SU-DHL-6 (cell line): Measurements from ENCODE around the gene INSIG2.
A peak's percentile ranks its signal among the peaks of the same experiment; 100 is the strongest.

Experiments used
- H2AFZ ChIP-seq: fragments of 200-600 bp; sonication (generic); 2 replicates; pipeline ENCODE4 v1.6.1; 2014; ENCODE audit warnings: low read depth, mild to moderate bottlenecking, moderate library complexity, mixed read lengths, antibody characterized with exemption, low read length; ENCODE audit not compliant: severe bottlenecking
- H3F3A ChIP-seq: fragments of 200-600 bp; shearing (Covaris generic); 2 replicates; pipeline ENCODE4 v1.6.0; 2016; ENCODE audit warnings: antibody characterized with exemption, mild to moderate bottlenecking; ENCODE audit not compliant: insufficient read depth
- H3K27ac ChIP-seq: fragments of 200-600 bp; sonication (generic); 2 replicates; pipeline ENCODE4 v1.5.1; 2016; ENCODE audit warnings: low read depth, mild to moderate bottlenecking, low read length, moderate library complexity, mixed read lengths
- H3K27me3 ChIP-seq: fragments of 200-600 bp; sonication (generic), shearing (Covaris generic); 2 replicates; pipeline ENCODE4 v1.6.0; 2014; ENCODE audit warnings: mild to moderate bottlenecking, low read length
- H3K36me3 ChIP-seq: fragments of 200-600 bp; sonication (generic); 2 replicates; pipeline ENCODE4 v1.6.1; 2014; ENCODE audit warnings: mild to moderate bottlenecking, low read length, mixed read lengths
- H3K4me2 ChIP-seq: fragments of 300-600, 200-600 bp; shearing (Covaris generic), sonication (generic); 2 replicates; pipeline ENCODE4 v1.6.0; 2014; ENCODE audit warnings: low read length, low read depth, mild to moderate bottlenecking; ENCODE audit not compliant: poor library complexity, severe bottlenecking
- H3K4me3 ChIP-seq: fragments of 200-600 bp; sonication (generic); 2 replicates; pipeline ENCODE4 v1.5.1; 2014; ENCODE audit warnings: antibody characterized with exemption, low read length, mild to moderate bottlenecking, mixed read lengths; ENCODE audit not compliant: insufficient read depth, poor library complexity, severe bottlenecking
- H3K79me2 ChIP-seq: fragments of 200-600 bp; sonication (generic); 2 replicates; pipeline ENCODE4 v1.6.1; 2014; ENCODE audit warnings: mild to moderate bottlenecking, low read length, moderate library complexity; ENCODE audit not compliant: insufficient read depth
- H3K9ac ChIP-seq: fragments of 200-600 bp; sonication (generic); 2 replicates; pipeline ENCODE4 v1.7.0; 2014; ENCODE audit warnings: mild to moderate bottlenecking, low read length
- H3K9me2 ChIP-seq: fragments of 200-600 bp; sonication (generic); replicated peaks from 2 replicates; pipeline ENCODE4 v1.6.1; 2014; ENCODE audit warnings: low read length; ENCODE audit not compliant: insufficient read depth
- H3K9me3 ChIP-seq: fragments of 200-600 bp; sonication (generic); 2 replicates; pipeline ENCODE4 v1.6.1; 2014; ENCODE audit warnings: low read length, mixed read lengths; ENCODE audit not compliant: insufficient read depth
- H4K20me1 ChIP-seq: fragments of 200-600 bp; sonication (generic); 2 replicates; pipeline ENCODE4 v1.6.1; 2014; ENCODE audit warnings: low read depth, mild to moderate bottlenecking, antibody characterized with exemption, low read length, moderate library complexity, mixed read lengths
- CTCF ChIP-seq: fragments of 200-600 bp; sonication (generic); IDR thresholded peaks from one replicate; pipeline ENCODE4 v1.5.1; 2017; ENCODE audit warnings: antibody characterized with exemption, mild to moderate bottlenecking, low read length, moderate library complexity; ENCODE audit not compliant: insufficient read depth, poor library complexity, severe bottlenecking
- EZH2phosphoT487 ChIP-seq: fragments of 200-600 bp; sonication (generic), shearing (Covaris generic); conservative IDR thresholded peaks from 2 replicates; pipeline ENCODE4 v1.6.1; 2018; ENCODE audit warnings: mild to moderate bottlenecking, antibody characterized with exemption, low read length, moderate library complexity, mixed read lengths

Gene INSIG2

GRCh38 chr2:118051826-118052358 lies 36.4 kb upstream of the INSIG2 start:
- Histone ChIP-seq H3K36me3 (no peaks in the 10 kb centered on the region), H3K9ac (no peak overlapping the region), H3F3A (0 out of 2 replicates have a peak, but pooled peaks cover 3% of the 10 kb centered on the region), H3K27me3 (no peaks in the 10 kb centered on the region), H3K9me2 (no peaks in the 10 kb centered on the region), H3K79me2 (no peaks in the 10 kb centered on the region), H2AFZ (no peak overlapping the region), H3K4me3 (no peak overlapping the region), H3K4me2 (no peak overlapping the region), H3K9me3 (no peaks in the 10 kb centered on the region), H3K27ac (no peak overlapping the region), H4K20me1 (no peaks in the 10 kb centered on the region)
- TF ChIP-seq CTCF (no peak), EZH2phosphoT487 (no peak)

GRCh38 chr2:118052474-118052873 lies 35.8 kb upstream of the INSIG2 start:
- TF ChIP-seq EZH2phosphoT487, result no peak
- Histone ChIP-seq H3K27me3 (no peaks in the 10 kb centered on the region), H3K4me2 (no peak overlapping the region), H3F3A (0 out of 2 replicates have a peak, but pooled peaks cover 3% of the 10 kb centered on the region), H3K9ac (no peak overlapping the region), H3K36me3 (no peaks in the 10 kb centered on the region), H3K9me2 (no peaks in the 10 kb centered on the region), H3K79me2 (no peaks in the 10 kb centered on the region), H3K9me3 (no peaks in the 10 kb centered on the region), H4K20me1 (no peaks in the 10 kb centered on the region), H3K4me3 (no peak overlapping the region), H3K27ac (no peak overlapping the region), H2AFZ (no peak overlapping the region)

- H3F3A ChIP-seq, result 0 out of 2 replicates have a peak, but pooled peaks cover 3% of the 10 kb centered on the region
- TF ChIP-seq EZH2phosphoT487 (no peak), CTCF (no peak)
- H3K9me2 ChIP-seq, result no peaks in the 10 kb centered on the region
- no peaks in the 10 kb centered on the region for H3K27me3 ChIP-seq
- H3K4me2 ChIP-seq, result no peak overlapping the region
- H3K9ac ChIP-seq, result no peak overlapping the region
- no peaks in the 10 kb centered on the region for H3K36me3 ChIP-seq
- H3K4me3 ChIP-seq, result no peak overlapping the region
- no peaks in the 10 kb centered on the region for H4K20me1 ChIP-seq
- H2AFZ ChIP-seq, result no peak overlapping the region
- no peaks in the 10 kb centered on the region for H3K9me3 ChIP-seq
- H3K79me2 ChIP-seq, result no peaks in the 10 kb centered on the region
- no peak overlapping the region for H3K27ac ChIP-seq
Measured at GRCh38 chr2:118053681-118054080, 34.6 kb upstream of the INSIG2 start.

GRCh38 chr2:118054213-118055008 lies 33.9 kb upstream of the INSIG2 start:
- H3K27ac ChIP-seq, result peak overlapping the region; percentile 81; the same call in 1 of the 2 replicates
- no peaks in the 10 kb centered on the region for H3K36me3 ChIP-seq
- H3K9me3 ChIP-seq, result no peaks in the 10 kb centered on the region
- peak overlapping the region; percentile 84 for H2AFZ ChIP-seq
- H3K4me2 ChIP-seq, result peak overlapping the region; percentile 63
- H3K9me2 ChIP-seq, result no peaks in the 10 kb centered on the region
- no peak for TF ChIP-seq EZH2phosphoT487
- no peaks in the 10 kb centered on the region for H3K79me2 ChIP-seq
- H3K4me3 ChIP-seq, result no peak overlapping the region
- no peaks in the 10 kb centered on the region for H4K20me1 ChIP-seq
- no peak overlapping the region for H3K9ac ChIP-seq
- H3K27me3 ChIP-seq, result no peaks in the 10 kb centered on the region
- 0 out of 2 replicates have a peak, but pooled peaks cover 3% of the 10 kb centered on the region for H3F3A ChIP-seq
